WERI-Rb-1 (cell line): ENCODE results near the gene GABRR3.

Experiments
- DNase-seq: peaks from one replicate; pipeline ENCODE4 v3.0.0-alpha.2; 2020
- H3K27ac ChIP-seq: fragments of 250-450 bp; sonication (Bioruptor Pico); 2 replicates; pipeline ENCODE4 v1.5.1; 2020; ENCODE audit warnings: mild to moderate bottlenecking, moderate library complexity
- H3K27me3 ChIP-seq: fragments of 250-450 bp; sonication (Bioruptor Pico); 2 replicates; pipeline ENCODE4 v1.5.1; 2021; ENCODE audit warnings: mild to moderate bottlenecking, low read depth, moderate library complexity; ENCODE audit not compliant: insufficient read depth, severe bottlenecking
- H3K36me3 ChIP-seq: fragments of 250-450 bp; sonication (Bioruptor Pico); 2 replicates; pipeline ENCODE4 v1.5.1; 2020; ENCODE audit warnings: mild to moderate bottlenecking, moderate library complexity
- H3K4me3 ChIP-seq: 2 replicates; pipeline ENCODE4 v1.5.1; 2011; ENCODE audit warnings: low read depth, mild to moderate bottlenecking, control low read depth, low read length
- H3K9me3 ChIP-seq: fragments of 250-450 bp; sonication (Bioruptor Pico); 2 replicates; pipeline ENCODE4 v1.5.1; 2021; ENCODE audit warnings: mild to moderate bottlenecking, moderate library complexity; ENCODE audit not compliant: severe bottlenecking
- TF ChIP-seq, protein P1 (sequence below): IDR thresholded peaks from 2 replicates; pipeline ENCODE4 v1.5.1; 2011; ENCODE audit warnings: low read depth, mild to moderate bottlenecking, control low read depth, inconsistent platforms, low read length

GABRR3 gene

DNA sequence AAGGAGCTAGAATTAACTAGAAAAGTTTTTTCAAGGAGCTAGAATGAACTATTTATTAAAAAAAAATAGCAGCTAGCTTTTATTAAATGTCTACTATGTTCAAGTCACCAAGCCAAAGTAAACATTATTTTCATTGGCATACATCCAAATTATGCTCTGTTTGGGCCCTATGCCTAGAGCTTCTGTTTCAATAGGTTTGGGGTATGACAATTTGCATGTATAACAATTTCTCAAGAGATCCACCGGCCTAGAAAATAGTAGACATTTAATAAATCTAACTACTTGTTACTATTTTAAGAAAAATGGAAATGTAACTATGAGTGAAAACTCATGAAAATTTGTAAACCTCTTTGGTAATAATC lies 8.0 kb downstream of the GABRR3 start:
- H3K4me3 ChIP-seq: no peak overlapping the region
- DNase-seq: no peak
- TF ChIP-seq, protein P1, sequence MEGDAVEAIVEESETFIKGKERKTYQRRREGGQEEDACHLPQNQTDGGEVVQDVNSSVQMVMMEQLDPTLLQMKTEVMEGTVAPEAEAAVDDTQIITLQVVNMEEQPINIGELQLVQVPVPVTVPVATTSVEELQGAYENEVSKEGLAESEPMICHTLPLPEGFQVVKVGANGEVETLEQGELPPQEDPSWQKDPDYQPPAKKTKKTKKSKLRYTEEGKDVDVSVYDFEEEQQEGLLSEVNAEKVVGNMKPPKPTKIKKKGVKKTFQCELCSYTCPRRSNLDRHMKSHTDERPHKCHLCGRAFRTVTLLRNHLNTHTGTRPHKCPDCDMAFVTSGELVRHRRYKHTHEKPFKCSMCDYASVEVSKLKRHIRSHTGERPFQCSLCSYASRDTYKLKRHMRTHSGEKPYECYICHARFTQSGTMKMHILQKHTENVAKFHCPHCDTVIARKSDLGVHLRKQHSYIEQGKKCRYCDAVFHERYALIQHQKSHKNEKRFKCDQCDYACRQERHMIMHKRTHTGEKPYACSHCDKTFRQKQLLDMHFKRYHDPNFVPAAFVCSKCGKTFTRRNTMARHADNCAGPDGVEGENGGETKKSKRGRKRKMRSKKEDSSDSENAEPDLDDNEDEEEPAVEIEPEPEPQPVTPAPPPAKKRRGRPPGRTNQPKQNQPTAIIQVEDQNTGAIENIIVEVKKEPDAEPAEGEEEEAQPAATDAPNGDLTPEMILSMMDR: no peak
- H3K27ac ChIP-seq: no peak overlapping the region
- H3K36me3 ChIP-seq: no peaks in the 10 kb centered on the region
- no peaks in the 10 kb centered on the region for H3K27me3 ChIP-seq
- no peaks in the 10 kb centered on the region for H3K9me3 ChIP-seq

DNA sequence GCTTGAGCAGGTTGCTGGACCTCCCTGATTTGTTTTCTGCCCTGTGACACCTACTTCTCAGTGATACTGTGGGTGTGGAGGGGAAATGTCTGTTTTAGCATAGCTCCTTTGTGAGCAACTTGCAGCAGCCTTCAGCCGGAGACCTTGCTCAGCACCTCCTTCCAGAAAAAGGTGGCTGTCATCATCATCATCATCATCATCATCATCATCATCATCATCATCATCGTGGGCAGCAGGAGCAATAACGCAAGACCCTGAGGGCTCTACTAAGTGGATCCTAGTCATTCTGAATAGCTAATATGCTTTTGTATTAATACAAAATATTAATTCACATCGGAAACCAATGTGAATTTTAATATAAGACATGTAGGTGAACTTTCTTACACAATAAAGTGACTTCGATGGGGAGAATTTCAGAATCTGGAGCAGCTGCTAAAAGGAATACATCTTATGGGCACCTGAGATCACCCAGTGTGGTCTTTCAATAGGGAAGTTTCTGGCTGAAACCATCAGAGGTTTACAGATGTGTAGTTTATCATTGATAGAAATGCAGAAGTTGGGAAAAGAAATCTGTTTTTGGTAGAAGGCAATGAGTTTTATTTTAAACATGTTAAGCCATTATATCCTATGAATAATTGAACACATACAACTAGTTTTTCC lies 8.6 kb downstream of the GABRR3 start:
- TF ChIP-seq, protein P1: no peak

DNA sequence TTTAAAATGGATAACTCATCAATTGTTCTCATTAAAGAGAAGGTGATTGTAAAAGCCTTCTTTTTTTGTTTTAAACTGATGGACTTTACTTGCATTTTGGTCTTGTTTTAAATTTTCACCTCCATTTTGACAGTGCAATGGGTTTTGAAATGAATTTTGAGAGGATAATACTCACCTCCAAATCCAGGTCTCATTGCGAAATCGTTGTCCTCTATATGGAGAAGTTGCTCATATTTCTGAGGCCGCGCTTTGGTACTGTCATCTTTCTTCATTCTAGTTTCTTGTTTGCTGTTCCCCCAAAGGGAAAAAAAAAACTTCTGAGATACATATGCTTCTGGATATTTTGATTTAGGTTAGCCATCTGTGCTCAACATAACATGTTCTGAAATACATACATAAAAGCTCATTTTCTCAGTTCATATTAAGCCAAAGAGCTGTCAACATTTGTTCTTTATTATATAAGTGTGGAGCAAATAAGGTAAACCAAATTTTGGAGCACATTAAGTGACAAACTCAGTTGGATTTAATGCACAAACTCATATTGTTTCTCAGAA lies 9.6 kb downstream of the GABRR3 start:
- H3K27me3 ChIP-seq: no peaks in the 10 kb centered on the region
- no peaks in the 10 kb centered on the region for H3K36me3 ChIP-seq
- no peak for DNase-seq
- H3K27ac ChIP-seq: no peak overlapping the region
- H3K4me3 ChIP-seq: no peak overlapping the region
- TF ChIP-seq, protein P1: no peak
- no peaks in the 10 kb centered on the region for H3K9me3 ChIP-seq

More for the DNA sequence above, 8.6 kb downstream of the GABRR3 start:
- no peaks in the 10 kb centered on the region for H3K27me3 ChIP-seq
- H3K27ac ChIP-seq: no peak overlapping the region
- no peaks in the 10 kb centered on the region for H3K9me3 ChIP-seq
- no peak overlapping the region for H3K4me3 ChIP-seq
- no peak for DNase-seq
- no peaks in the 10 kb centered on the region for H3K36me3 ChIP-seq

- TF ChIP-seq, protein P1: peak; percentile 67
- H3K27ac ChIP-seq: no peak overlapping the region
- H3K4me3 ChIP-seq: no peak overlapping the region
- DNase-seq: peak; percentile 90
- H3K36me3 ChIP-seq: no peaks in the 10 kb centered on the region
- H3K9me3 ChIP-seq: no peaks in the 10 kb centered on the region
- H3K27me3 ChIP-seq: no peaks in the 10 kb centered on the region
Observed at GRCh38 chr3:98022978-98023820, 11.9 kb downstream of the GABRR3 start.

DNA sequence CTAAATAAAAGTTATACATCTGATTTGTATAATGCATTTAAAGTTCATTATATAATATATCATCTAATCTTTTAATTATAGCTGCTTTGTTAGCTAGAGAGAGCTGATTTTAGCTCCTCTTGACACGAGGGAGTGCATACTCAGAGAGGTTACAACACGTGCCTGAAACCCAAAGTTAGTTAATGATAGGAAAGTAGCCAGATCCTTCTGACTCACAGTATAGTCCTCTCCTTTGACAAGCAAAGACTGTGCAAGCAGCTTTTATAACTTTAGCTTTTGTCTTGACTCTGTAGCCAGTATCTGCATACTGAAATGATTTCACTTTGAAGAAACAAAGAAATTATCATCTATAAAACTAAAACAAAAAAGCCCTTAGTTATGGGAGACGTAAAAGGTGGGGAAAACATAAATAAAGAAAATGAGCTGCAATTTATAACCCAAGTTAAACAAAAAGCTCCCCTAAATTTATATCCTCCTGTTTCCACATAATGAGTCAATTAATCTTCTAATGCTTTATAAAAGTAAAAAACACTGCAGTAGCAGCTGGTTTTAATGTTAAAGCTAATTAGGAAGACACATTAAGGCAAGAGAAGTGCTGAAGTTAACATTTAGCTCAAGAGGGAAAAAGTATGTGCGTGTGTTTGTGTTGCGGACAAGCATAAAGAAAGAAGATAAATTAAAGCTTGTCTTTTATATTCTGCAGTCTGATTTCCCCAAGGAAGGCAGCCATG lies 13.1 kb downstream of the GABRR3 start:
- no peaks in the 10 kb centered on the region for H3K36me3 ChIP-seq
- H3K9me3 ChIP-seq: no peaks in the 10 kb centered on the region
- no peak overlapping the region for H3K4me3 ChIP-seq
- DNase-seq: no peak
- TF ChIP-seq, protein P1: no peak
- no peak overlapping the region for H3K27ac ChIP-seq
- H3K27me3 ChIP-seq: no peaks in the 10 kb centered on the region
